Activated CD8-positive, alpha-beta memory T cell treated with anti-CD3 and anti-CD28 coated beads for 48 hours (primary cell): ENCODE measurements around the gene HDAC4.

Source experiments
- DNase-seq, 3 experiments: peaks; one replicate each; pipeline ENCODE4 v3.0.0-alpha.2; 2020; ENCODE audit warnings: low read depth in 2 of 3, low spot score in 2 of 3

Gene HDAC4

GRCh38 chr2:239259603-239260298 lies 141.1 kb downstream of the HDAC4 start:
- no peak for DNase-seq

- DNase-seq = no peak
These were observed 141.6 kb downstream of the HDAC4 start for GRCh38 chr2:239259173-239259572.

- DNase-seq = no peak
These were observed 142.6 kb downstream of the HDAC4 start for GRCh38 chr2:239258248-239258647.

- DNase-seq = no peak
These were observed 143.3 kb downstream of the HDAC4 start for GRCh38 chr2:239257511-239257937.

- DNase-seq = no peak
These were observed 144.5 kb downstream of the HDAC4 start for GRCh38 chr2:239256350-239256743.

GRCh38 chr2:239255628-239256349 lies 145.0 kb downstream of the HDAC4 start:
- DNase-seq = no peak

GRCh38 chr2:239255218-239255617 lies 145.6 kb downstream of the HDAC4 start:
- no peak for DNase-seq

- no peak for DNase-seq
These were observed 147.0 kb downstream of the HDAC4 start for GRCh38 chr2:239253701-239254436.

- no peak for DNase-seq
These were observed 147.6 kb downstream of the HDAC4 start for GRCh38 chr2:239253264-239253663.

GRCh38 chr2:239252801-239253200 lies 148.0 kb downstream of the HDAC4 start:
- no peak for DNase-seq

GRCh38 chr2:239252393-239252792 lies 148.4 kb downstream of the HDAC4 start:
- no peak for DNase-seq

GRCh38 chr2:239251971-239252370 lies 148.8 kb downstream of the HDAC4 start:
- no peak for DNase-seq

GRCh38 chr2:239250216-239251081 lies 150.4 kb downstream of the HDAC4 start:
- no peak for DNase-seq

- DNase-seq = no peak
These were observed 151.0 kb downstream of the HDAC4 start for GRCh38 chr2:239249776-239250175.

- no peak for DNase-seq
These were observed 151.8 kb downstream of the HDAC4 start for GRCh38 chr2:239249048-239249447.

- DNase-seq = no peak
These were observed 153.2 kb downstream of the HDAC4 start for GRCh38 chr2:239247401-239248245.

- no peak for DNase-seq
These were observed 154.1 kb downstream of the HDAC4 start for GRCh38 chr2:239246723-239247122.

- no peak for DNase-seq
These were observed 154.7 kb downstream of the HDAC4 start for GRCh38 chr2:239245872-239246721.

- DNase-seq = no peak
These were observed 155.7 kb downstream of the HDAC4 start for GRCh38 chr2:239245107-239245506.
